ENCODE data around the gene SAP30BP. TPM values are rescaled to one million over a fixed set of nuclear protein-coding genes. Genes with fewer than 3 reads are reported as not detected.
A peak's percentile ranks its signal among the peaks of the same experiment; 100 is the strongest.

The SAP30BP gene
- total and polyA plus RNA-seq, 2 of the 13 experiments (the other 11 are each of a cell fraction or from before 2014, with no cell fraction given), result 67.7 to 99.4 TPM

DNA sequence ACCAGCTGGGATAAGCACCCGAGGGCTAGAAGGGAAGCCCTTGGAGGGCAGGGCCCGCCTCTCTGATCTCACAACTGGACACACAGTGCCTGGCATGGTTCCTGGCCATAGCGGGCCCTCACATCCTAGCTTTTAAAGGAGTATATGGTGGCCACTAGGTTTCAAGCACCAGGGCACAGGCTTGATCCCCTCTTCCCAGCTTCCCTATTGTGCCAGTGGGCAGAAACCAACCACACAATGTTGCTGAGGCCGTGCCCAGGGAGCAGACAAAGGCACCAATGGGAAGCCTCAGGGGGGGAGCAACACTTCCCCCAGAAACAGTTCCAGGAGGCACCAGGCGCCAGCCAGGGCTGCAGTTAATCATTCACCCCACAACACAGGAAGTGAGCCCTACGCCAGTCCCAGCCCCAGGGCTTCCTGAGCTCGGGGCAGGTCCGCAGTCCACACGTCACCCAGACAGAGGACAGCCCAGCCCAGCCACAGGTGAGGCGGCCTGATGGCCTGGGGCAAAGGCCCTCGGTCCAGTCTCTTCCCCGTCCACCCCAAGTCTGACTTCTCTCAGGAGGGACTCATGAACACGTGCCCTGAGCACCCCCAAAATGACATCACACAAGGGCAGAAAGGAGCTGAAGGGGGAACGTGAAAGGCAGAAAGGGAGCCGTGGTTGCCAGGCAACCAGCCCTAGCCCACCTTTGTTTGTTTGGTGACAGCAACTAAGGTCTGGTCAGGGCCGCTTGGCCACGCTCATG lies 21.1 kb upstream of the SAP30BP start (continued):
- TF ChIP-seq, protein P1, sequence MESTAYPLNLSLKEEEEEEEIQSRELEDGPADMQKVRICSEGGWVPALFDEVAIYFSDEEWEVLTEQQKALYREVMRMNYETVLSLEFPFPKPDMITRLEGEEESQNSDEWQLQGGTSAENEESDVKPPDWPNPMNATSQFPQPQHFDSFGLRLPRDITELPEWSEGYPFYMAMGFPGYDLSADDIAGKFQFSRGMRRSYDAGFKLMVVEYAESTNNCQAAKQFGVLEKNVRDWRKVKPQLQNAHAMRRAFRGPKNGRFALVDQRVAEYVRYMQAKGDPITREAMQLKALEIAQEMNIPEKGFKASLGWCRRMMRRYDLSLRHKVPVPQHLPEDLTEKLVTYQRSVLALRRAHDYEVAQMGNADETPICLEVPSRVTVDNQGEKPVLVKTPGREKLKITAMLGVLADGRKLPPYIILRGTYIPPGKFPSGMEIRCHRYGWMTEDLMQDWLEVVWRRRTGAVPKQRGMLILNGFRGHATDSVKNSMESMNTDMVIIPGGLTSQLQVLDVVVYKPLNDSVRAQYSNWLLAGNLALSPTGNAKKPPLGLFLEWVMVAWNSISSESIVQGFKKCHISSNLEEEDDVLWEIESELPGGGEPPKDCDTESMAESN (CRISPR knock-in tag; conservative IDR thresholded peaks at IDR 0.05), result peak; percentile 84; the same call in 1 of the 2 replicates
- TF ChIP-seq AHR (CRISPR knock-in tag; IDR thresholded peaks at IDR 0.05) (peak; percentile 86), KDM3A (CRISPR knock-in tag; IDR thresholded peaks at IDR 0.05; ENCODE audit: low read depth) (peak; percentile 78; the same call in 1 of the 2 replicates), KMT2A (CRISPR knock-in tag; IDR thresholded peaks at IDR 0.05) (peak; percentile 34; the same call in 1 of the 2 replicates), FOXO1 (CRISPR knock-in tag; IDR thresholded peaks at IDR 0.05) (peak; percentile 42; the same call in 1 of the 2 replicates), ZKSCAN5 (CRISPR knock-in tag; IDR thresholded peaks at IDR 0.05) (0 out of 2 replicates have a peak, but pooled peaks have one; percentile 54), HNRNPH1 (optimal IDR thresholded peaks at IDR 0.05; ENCODE audit: low read depth, low read length) (no peak), ZNF773 (CRISPR knock-in tag; IDR thresholded peaks at IDR 0.05; ENCODE audit: borderline replicate concordance) (0 out of 2 replicates have a peak, but pooled peaks have one; percentile 16), ZNF605 (CRISPR knock-in tag; IDR thresholded peaks at IDR 0.05) (peak; percentile 62; the same call in 1 of the 2 replicates), ZNF598 (CRISPR knock-in tag; IDR thresholded peaks at IDR 0.05; ENCODE audit: borderline replicate concordance) (peak; percentile 95), ZNF780A (CRISPR knock-in tag; IDR thresholded peaks at IDR 0.05) (no peak), RELA (CRISPR knock-in tag; IDR thresholded peaks at IDR 0.05) (peak; percentile 52; the same call in 1 of the 2 replicates), FOXP1 (IDR thresholded peaks at IDR 0.05) (no peak), FOXP1 (CRISPR knock-in tag; IDR thresholded peaks at IDR 0.05) (0 out of 2 replicates have a peak, but pooled peaks have one; percentile 24), POLR2G (IDR thresholded peaks at IDR 0.05; ENCODE audit: low read depth, low read length) (peak; percentile 85), SP5 (CRISPR knock-in tag; IDR thresholded peaks at IDR 0.05; ENCODE audit: borderline replicate concordance, low read depth) (peak; percentile 43; the same call in 1 of the 2 replicates), RXRB (CRISPR knock-in tag; IDR thresholded peaks at IDR 0.05; ENCODE audit: borderline replicate concordance) (peak; percentile 57; the same call in 1 of the 2 replicates), BCL6 (CRISPR knock-in tag; IDR thresholded peaks at IDR 0.05) (peak; percentile 2; the same call in 1 of the 2 replicates)
- TF ChIP-seq, protein P2, sequence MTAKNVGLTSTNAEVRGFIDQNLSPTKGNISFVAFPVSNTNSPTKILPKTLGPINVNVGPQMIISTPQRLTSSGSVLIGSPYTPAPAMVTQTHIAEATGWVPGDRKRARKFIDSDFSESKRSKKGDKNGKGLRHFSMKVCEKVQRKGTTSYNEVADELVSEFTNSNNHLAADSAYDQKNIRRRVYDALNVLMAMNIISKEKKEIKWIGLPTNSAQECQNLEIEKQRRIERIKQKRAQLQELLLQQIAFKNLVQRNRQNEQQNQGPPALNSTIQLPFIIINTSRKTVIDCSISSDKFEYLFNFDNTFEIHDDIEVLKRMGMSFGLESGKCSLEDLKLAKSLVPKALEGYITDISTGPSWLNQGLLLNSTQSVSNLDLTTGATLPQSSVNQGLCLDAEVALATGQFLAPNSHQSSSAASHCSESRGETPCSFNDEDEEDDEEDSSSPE (CRISPR knock-in tag; IDR thresholded peaks at IDR 0.05), result peak; percentile 48; the same call in 1 of the 2 replicates
- TF ChIP-seq, protein P3, sequence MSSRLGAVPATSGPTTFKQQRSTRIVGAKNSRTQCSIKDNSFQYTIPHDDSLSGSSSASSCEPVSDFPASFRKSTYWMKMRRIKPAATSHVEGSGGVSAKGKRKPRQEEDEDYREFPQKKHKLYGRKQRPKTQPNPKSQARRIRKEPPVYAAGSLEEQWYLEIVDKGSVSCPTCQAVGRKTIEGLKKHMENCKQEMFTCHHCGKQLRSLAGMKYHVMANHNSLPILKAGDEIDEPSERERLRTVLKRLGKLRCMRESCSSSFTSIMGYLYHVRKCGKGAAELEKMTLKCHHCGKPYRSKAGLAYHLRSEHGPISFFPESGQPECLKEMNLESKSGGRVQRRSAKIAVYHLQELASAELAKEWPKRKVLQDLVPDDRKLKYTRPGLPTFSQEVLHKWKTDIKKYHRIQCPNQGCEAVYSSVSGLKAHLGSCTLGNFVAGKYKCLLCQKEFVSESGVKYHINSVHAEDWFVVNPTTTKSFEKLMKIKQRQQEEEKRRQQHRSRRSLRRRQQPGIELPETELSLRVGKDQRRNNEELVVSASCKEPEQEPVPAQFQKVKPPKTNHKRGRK (CRISPR knock-in tag; IDR thresholded peaks at IDR 0.05), result no peak
- TF ChIP-seq, protein P4, sequence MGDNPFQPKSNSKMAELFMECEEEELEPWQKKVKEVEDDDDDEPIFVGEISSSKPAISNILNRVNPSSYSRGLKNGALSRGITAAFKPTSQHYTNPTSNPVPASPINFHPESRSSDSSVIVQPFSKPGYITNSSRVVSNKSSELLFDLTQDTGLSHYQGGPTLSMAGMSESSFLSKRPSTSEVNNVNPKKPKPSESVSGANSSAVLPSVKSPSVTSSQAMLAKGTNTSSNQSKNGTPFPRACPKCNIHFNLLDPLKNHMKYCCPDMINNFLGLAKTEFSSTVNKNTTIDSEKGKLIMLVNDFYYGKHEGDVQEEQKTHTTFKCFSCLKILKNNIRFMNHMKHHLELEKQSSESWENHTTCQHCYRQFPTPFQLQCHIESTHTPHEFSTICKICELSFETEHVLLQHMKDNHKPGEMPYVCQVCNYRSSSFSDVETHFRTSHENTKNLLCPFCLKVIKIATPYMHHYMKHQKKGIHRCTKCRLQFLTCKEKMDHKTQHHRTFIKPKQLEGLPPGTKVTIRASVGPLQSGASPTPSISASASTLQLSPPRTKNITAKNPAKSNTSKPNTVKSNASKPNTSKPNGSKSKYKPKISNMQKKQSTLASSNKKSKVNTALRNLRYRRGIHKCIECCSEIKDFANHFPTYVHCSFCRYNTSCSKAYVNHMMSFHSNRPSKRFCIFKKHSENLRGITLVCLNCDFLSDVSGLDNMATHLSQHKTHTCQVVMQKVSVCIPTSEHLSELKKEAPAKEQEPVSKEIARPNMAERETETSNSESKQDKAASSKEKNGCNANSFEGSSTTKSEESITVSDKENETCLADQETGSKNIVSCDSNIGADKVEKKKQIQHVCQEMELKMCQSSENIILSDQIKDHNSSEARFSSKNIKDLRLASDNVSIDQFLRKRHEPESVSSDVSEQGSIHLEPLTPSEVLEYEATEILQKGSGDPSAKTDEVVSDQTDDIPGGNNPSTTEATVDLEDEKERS (CRISPR knock-in tag; IDR thresholded peaks at IDR 0.05), result peak; percentile 72; the same call in 1 of the 2 replicates
